GM18498 (cell line): ENCODE results near the gene STXBP6.

Experiments
- ATAC-seq: cut with Tn5 transposase; IDR thresholded peaks from one replicate; pipeline ENCODE4 v1.9.1; 2021; ENCODE audit warnings: mild to moderate bottlenecking, moderate library complexity; ENCODE audit not compliant: unreplicated experiment

STXBP6 gene

DNA sequence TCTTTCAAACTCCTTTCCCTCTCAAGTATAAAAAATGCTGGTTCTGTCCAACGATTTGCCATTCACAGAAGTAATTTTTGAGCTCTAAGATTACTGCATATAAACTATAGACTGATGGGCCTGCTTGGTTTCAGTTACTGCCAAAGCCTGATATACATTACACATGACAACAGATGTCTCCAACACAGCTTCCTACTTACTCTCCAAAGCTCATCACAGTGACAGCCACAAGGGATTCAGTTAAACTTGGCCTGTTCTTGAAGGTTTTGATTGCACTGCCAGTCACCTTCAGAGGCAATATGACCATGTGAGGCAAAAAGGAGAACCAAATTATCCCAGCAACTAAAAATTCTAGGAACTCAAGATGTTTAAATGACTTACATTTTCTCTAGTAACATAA lies 30.1 kb downstream of the STXBP6 start:
- ATAC-seq = no peak

GRCh38 chr14:25017562-25017961 lies 32.4 kb downstream of the STXBP6 start:
- ATAC-seq = no peak

DNA sequence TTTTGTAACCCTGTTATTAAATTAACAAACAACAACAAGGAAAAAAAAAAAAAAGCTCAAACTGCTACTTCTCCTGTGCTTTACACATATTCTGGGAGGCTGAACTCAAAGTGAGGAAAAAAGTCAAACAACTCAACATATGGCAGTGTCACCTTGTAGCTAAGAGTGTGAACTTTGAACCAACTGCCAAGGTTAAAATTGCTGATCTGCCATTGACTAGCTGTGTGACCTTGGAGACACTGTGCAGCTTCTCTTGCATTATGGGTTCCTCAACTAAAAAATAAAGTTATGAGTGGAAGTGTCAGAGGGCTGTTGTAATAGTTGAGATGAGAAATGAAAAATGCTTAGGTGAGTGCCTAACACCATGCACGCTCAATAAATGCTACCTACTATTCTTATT lies 34.2 kb downstream of the STXBP6 start:
- ATAC-seq = no peak

DNA sequence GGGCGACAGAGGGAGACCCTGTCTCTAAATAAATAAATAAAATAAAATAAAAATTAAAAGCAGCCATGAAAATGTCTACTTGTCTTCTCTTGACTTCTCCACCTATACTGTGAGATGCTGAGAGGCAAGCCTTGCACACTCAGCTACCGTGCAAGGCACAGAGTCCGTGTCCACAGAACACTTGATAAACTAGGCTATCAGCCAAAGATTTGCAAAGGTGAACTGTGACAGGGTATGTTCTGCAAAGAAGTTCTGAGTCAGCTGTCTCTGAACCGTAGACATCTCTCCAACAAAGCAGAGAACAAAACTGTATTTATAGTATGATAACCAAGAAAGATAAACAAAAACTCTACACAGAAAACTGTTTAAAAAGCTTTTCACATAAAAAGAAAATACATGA lies 35.5 kb downstream of the STXBP6 start:
- ATAC-seq = no peak

- no peak for ATAC-seq
Observed at GRCh38 chr14:25011095-25011494, 38.9 kb downstream of the STXBP6 start.

- ATAC-seq = no peak
Observed at GRCh38 chr14:25010471-25010870, 39.5 kb downstream of the STXBP6 start.

GRCh38 chr14:25009891-25010290 lies 40.1 kb downstream of the STXBP6 start:
- ATAC-seq = no peak

DNA sequence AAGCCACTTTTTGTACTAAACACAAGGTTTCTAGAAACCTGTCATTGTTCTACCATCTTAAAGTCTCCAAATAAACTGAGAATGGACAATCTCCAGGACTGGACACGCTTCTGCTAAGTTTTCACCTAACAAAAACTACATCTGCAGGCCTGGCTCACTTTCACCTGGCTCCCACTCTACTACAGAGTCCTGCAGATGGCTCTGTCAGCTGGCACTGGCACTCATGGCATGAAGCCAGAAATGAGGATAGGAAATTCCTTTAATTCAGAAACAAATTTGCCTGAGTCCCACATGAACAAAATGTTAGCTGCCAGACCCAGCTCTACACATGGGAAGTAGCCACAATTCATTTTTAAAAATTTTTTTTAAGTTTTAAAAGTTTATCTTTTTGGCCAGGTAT lies 42.1 kb downstream of the STXBP6 start:
- ATAC-seq = no peak

GRCh38 chr14:25006961-25007795 lies 42.8 kb downstream of the STXBP6 start:
- ATAC-seq = no peak

DNA sequence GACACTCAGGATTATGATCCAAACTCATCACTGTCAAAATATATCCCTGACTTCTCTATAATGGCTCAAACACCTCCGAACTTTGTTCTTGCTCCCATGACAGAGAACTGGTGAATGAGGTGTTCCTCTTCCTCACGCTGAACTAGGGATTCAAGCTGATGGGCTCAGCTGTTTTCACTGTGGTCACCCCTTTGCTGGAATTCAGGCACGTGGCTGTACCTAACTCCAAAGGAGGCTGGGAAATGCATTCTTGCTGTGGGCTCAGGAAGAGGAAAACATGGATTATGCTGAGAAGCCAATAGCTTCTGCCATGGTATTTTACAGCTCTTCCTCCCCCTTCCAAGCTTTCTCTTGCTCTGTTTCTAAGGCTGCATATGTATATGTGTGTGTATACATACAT lies 43.9 kb downstream of the STXBP6 start:
- ATAC-seq = no peak

DNA sequence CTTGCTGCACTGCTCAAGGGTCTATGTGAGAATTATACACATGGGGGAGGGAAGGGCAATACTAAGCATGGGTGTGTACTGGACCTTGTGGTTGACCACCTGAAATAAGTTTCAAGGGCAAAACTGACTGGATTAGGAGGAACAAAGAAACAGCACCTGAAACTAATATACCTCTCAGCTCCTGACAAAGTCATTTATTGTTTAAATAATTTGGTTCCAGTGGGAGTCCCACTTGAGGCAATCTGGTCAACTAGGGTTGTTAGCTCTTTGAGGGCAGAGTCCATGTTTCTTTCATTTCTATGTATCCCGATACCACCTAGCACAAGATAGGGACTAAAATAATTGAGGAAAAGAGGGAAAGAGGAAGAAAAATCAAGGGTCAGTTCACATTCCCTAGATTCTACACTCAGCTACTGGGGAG lies 45.5 kb downstream of the STXBP6 start:
- ATAC-seq = no peak

DNA sequence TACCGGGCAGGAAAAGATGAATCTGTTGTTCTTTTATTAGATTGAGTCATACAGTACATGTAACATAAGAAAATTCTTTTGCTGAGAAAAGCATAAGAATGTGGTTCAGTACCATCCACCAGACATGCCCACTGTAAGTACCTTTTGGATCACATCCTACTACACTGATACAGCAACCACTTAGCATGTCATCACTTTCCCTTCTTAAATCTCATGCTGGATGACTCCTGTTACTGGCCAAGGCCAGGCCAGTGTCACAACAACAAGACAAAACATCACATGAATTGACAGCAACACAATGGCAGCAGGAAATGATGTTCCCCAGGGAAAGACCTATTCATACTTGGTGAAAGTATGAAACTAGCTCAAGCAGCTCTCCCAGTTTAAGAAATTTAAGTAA lies 46.4 kb downstream of the STXBP6 start:
- no peak for ATAC-seq

- no peak for ATAC-seq
Observed at GRCh38 chr14:25001601-25002000, 48.3 kb downstream of the STXBP6 start.

DNA sequence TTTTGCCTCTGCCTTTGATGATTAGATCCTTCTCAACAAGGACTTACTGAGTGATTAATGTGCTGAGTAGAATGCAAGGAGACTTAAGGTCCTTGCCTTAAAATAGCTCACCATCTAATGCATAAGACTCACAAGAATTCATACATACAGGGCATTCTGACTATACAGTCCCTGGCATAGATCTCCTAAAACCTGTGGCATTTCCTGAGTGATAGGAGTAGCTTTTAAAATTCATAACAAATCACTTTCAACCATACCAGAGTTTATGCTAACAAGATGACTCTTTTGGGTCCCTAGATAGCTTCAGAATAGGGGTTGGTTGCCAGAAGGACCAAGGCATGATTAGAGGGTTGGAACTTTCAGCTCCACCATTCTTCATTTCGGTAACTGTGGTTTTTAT lies 48.8 kb downstream of the STXBP6 start:
- ATAC-seq = no peak

DNA sequence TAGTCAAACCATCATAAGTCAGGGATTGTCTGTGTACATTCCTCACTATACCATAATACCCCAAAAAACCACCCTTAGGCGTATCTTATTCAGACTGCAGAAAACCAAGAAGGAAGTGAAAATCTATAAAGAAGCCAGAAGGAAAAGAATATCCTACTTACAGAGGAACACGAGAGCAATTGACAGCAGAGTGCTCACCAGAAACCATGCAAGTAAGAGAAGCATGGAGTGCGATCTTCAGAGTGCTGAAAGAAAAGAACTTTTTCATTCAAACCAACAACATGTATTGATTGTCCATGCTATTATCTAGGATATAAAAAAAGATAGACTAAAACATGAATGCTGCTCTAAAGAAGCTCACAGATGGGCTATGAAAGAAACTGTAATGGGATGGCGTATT lies 50.8 kb downstream of the STXBP6 start:
- ATAC-seq = no peak

DNA sequence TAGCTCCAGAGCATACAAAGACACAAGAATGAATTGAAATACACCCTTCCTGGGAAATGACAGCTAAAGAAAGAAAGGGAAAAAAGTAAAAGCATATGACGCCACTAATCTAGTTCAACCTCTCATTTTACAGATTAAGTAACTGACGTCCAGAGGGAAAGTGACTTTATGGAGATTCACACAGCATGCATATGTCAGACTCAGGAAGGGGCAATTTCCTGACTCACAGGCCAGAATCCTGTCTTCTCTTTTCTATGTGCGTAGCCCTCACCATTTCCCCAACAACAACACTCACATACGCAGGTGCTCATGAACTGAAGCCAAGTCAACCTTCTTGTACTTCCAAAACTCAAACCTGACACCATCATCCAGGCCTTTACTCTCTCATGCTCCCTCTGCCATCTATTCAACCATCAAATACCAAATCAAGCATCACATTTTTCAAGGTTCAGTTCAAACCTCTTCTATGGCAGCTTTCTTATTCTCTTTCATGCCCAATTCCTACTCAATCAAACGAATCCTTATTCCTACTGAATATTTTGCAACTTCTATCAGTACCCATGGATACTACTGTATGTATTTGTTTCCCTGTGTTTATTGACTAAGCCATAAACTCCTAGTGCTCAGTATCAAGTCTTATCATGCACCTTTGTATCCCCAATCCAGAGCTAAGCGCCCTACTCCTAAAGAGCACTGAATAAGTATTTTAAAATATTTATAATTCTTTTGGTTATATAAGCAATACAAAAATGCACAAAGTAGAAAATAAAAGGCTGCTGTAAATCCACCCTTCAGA lies 52.8 kb downstream of the STXBP6 start:
- ATAC-seq = no peak

- ATAC-seq = no peak
Observed at GRCh38 chr14:24995016-24995415, 54.9 kb downstream of the STXBP6 start.

GRCh38 chr14:24993631-24994030 lies 56.3 kb downstream of the STXBP6 start:
- ATAC-seq = no peak

DNA sequence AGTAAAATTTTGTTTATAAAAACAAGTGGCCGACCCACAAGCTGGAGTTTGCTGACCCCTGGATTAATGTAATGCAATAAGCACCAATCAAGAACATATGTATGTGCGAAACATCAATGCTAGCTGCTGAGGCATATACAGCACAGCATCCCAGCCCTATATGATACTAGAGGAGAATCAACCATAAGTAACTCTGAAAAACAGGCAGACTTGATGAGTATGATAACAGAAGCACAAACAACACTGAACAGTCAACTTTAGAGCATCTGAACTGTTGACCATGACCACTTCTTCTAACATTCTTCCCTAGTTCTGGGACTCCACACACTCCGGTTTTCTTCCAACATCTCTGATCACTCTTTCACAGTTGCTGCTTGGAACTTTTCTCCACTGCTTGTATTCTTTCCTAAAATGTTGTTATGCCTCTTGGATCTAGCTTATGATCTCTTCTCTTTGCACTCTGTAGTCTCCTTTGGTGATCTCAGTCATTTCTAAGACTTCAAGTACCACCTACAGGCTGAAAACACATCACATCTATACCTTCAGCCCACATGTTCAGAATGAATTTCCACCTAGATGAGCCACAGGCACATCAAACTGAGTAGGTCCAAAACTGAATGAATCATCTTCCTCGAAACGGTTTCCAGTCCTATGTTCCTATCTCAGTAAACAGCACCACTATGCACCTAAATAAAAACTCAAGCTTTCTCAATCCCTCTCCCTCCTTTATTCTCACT lies 57.2 kb downstream of the STXBP6 start:
- no peak for ATAC-seq

DNA sequence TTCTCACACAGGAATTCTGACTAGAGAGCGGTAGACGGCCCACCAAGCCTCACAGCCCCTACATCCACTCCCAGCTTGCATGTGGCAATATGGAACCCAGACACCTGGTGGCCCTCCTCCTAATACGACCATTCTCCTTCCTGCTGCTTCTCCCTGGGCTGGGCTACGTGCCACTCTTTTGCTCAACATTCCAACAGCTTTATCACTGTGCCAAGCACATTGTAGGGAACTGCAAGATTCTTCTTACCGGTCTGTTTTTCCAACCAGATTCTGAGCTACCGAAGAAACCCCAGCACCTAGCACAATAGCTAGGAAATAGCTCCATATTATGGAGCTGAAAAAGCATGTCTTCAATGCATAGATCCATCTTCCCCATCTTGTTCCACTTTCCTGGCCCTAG lies 58.1 kb downstream of the STXBP6 start:
- ATAC-seq = no peak

GRCh38 chr14:24991288-24991687 lies 58.7 kb downstream of the STXBP6 start:
- no peak for ATAC-seq

GRCh38 chr14:24990773-24991172 lies 59.2 kb downstream of the STXBP6 start:
- no peak for ATAC-seq
